ENCODE measurements around the gene RNU6-1.

DNA sequence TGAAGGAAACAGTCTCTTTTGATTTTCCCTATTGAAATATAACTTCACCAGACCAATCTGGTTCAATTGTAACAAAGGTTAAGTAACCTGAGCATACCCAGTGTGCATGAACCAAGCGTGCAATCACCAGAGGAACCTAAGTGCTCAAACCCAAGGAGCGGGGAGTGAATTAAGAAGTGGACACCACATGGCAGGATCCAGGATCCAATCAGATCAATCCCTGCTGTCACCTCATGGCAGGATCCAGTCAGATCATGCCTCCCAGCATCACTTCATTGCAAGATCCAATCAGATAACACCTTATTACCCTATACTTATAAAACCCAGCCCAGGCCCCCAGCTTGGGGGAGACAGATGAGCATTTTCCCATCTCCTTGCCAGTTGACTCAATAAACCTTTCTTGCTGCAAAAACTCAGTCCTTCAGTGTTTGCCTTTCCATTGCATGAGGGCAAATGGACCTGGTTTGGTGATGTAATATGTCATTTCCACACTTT lies 38.9 kb upstream of the RNU6-1 start:
- TF ChIP-seq POLR2A (IDR thresholded peaks at IDR 0.05) (no peak), POLR2AphosphoS5 (IDR thresholded peaks at IDR 0.05) (no peak)
- TF ChIP-seq, protein P1, sequence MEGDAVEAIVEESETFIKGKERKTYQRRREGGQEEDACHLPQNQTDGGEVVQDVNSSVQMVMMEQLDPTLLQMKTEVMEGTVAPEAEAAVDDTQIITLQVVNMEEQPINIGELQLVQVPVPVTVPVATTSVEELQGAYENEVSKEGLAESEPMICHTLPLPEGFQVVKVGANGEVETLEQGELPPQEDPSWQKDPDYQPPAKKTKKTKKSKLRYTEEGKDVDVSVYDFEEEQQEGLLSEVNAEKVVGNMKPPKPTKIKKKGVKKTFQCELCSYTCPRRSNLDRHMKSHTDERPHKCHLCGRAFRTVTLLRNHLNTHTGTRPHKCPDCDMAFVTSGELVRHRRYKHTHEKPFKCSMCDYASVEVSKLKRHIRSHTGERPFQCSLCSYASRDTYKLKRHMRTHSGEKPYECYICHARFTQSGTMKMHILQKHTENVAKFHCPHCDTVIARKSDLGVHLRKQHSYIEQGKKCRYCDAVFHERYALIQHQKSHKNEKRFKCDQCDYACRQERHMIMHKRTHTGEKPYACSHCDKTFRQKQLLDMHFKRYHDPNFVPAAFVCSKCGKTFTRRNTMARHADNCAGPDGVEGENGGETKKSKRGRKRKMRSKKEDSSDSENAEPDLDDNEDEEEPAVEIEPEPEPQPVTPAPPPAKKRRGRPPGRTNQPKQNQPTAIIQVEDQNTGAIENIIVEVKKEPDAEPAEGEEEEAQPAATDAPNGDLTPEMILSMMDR (IDR thresholded peaks at IDR 0.05): no peak

Data from suprapubic skin (tissue), 4 donors.